ENCODE measurements around the gene KRAS. TPM values are rescaled to one million over a fixed set of nuclear protein-coding genes. Genes with fewer than 3 reads are reported as not detected.
A peak's percentile ranks its signal among the peaks of the same experiment; 100 is the strongest.

KRAS gene
- total and polyA plus RNA-seq, 2 of the 13 experiments (the other 11 are each of a cell fraction or from before 2014, with no cell fraction given) = 6.5 to 9.8 TPM

DNA sequence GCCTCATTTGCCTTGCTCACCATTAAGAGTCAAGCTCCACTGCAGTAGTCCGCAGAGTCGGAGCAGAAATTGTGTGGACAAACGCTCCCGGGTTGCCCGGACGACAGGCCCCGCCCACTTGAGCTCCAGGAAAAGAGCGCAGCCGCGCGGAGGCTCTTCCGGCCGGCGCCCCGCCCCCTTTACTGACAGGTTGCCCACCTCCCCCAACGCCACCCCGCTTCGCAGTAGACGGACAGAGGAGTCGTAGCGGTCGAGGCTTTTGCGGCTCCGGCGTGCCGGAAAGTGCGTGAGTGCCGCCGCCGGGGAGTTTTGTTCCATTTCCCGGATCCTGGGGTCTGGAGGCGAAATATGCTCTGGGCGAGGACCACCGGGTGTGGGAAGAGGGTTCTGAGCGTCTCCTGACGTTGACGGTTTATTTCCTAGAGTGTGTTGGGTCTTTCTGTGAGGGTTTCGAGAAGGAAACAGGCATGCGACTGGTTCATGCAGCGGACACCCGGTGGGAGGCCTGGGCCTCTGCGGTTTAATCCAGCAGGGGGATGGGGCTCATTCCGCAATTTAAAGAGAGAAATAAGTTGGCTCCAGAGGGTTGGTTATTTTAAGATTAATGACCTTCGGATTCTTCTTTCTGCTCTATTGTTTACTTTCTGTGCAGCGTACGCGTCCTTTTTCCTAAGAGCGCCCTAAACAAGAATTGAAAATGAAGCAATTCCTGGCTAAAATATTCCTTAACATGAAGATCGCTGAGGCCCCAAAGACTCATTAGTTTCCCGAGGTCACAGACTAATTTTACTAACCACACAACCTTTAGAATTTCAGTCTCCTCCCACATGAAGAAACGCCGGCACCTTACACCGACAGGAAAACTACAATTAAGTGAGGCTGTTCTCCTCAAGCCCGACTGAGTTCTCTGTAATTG lies 55.4 kb downstream of the KRAS start, which contains the start of the genes DNAI7 and ETFRF1 (continued):
- TF ChIP-seq ZNF746 (CRISPR knock-in tag; IDR thresholded peaks at IDR 0.05) (no peak), AGO1 (IDR thresholded peaks at IDR 0.05; ENCODE audit: low read depth, low read length, poor library complexity, severe bottlenecking) (peak; percentile 48), ARNT2 (CRISPR knock-in tag; IDR thresholded peaks at IDR 0.05; ENCODE audit: low read depth) (peak; percentile 82), ZNF703 (CRISPR knock-in tag; IDR thresholded peaks at IDR 0.05; ENCODE audit: borderline replicate concordance) (no peak), ZBTB3 (CRISPR knock-in tag; IDR thresholded peaks at IDR 0.05; ENCODE audit: borderline replicate concordance, low read depth) (no peak), ZNF766 (CRISPR knock-in tag; IDR thresholded peaks at IDR 0.05; ENCODE audit: borderline replicate concordance) (0 out of 2 replicates have a peak, but pooled peaks have one; percentile 29), ZNF816 (CRISPR knock-in tag; IDR thresholded peaks at IDR 0.05; ENCODE audit: borderline replicate concordance) (no peak), ZNF256 (CRISPR knock-in tag; conservative IDR thresholded peaks at IDR 0.05) (no peak), ZNF460 (CRISPR knock-in tag; IDR thresholded peaks at IDR 0.05; ENCODE audit: borderline replicate concordance) (no peak), POLR2AphosphoS5 (IDR thresholded peaks at IDR 0.05; ENCODE audit: low read depth, low read length) (peak; percentile 88), ZNF331 (CRISPR knock-in tag; IDR thresholded peaks at IDR 0.05) (peak; percentile 52; the same call in 1 of the 2 replicates), ZNF724P (CRISPR knock-in tag; IDR thresholded peaks at IDR 0.05; ENCODE audit: borderline replicate concordance) (no peak), ZNF282 (IDR thresholded peaks at IDR 0.05; ENCODE audit: partially characterized antibody) (no peak), ZFP36L1 (CRISPR knock-in tag; IDR thresholded peaks at IDR 0.05) (no peak; the same call in 1 of the 2 replicates), GZF1 (CRISPR knock-in tag; IDR thresholded peaks at IDR 0.05) (peak; percentile 38; the same call in 1 of the 2 replicates), ERF (CRISPR knock-in tag; IDR thresholded peaks at IDR 0.05) (peak; percentile 64; the same call in 1 of the 2 replicates), DRAP1 (CRISPR knock-in tag; IDR thresholded peaks at IDR 0.05) (peak; percentile 77), SATB2 (CRISPR knock-in tag; IDR thresholded peaks at IDR 0.05) (no peak), IKZF4 (CRISPR knock-in tag; IDR thresholded peaks at IDR 0.05; ENCODE audit: borderline replicate concordance, low read depth, not compliant biosample characterization) (peak; percentile 36), RARA (CRISPR knock-in tag; IDR thresholded peaks at IDR 0.05) (peak; percentile 6; the same call in 1 of the 2 replicates), BCL6 (CRISPR knock-in tag; IDR thresholded peaks at IDR 0.05) (peak; percentile 45; the same call in 1 of the 2 replicates), PRPF4 (IDR thresholded peaks at IDR 0.05; ENCODE audit: low read depth, low read length, poor library complexity, severe bottlenecking) (no peak), CBFB (CRISPR knock-in tag; IDR thresholded peaks at IDR 0.05) (peak; percentile 39; the same call in 1 of the 2 replicates), ZNF264 (CRISPR knock-in tag; IDR thresholded peaks at IDR 0.05) (no peak), TGIF2 (CRISPR knock-in tag; IDR thresholded peaks at IDR 0.05) (peak; percentile 59; the same call in 1 of the 2 replicates)
- TF ChIP-seq, protein P1, sequence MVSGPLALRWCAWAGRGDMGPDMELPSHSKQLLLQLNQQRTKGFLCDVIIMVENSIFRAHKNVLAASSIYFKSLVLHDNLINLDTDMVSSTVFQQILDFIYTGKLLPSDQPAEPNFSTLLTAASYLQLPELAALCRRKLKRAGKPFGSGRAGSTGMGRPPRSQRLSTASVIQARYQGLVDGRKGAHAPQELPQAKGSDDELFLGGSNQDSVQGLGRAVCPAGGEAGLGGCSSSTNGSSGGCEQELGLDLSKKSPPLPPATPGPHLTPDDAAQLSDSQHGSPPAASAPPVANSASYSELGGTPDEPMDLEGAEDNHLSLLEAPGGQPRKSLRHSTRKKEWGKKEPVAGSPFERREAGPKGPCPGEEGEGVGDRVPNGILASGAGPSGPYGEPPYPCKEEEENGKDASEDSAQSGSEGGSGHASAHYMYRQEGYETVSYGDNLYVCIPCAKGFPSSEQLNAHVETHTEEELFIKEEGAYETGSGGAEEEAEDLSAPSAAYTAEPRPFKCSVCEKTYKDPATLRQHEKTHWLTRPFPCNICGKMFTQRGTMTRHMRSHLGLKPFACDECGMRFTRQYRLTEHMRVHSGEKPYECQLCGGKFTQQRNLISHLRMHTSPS (CRISPR knock-in tag; IDR thresholded peaks at IDR 0.05; ENCODE audit: low read depth) = no peak
- TF ChIP-seq, protein P2, sequence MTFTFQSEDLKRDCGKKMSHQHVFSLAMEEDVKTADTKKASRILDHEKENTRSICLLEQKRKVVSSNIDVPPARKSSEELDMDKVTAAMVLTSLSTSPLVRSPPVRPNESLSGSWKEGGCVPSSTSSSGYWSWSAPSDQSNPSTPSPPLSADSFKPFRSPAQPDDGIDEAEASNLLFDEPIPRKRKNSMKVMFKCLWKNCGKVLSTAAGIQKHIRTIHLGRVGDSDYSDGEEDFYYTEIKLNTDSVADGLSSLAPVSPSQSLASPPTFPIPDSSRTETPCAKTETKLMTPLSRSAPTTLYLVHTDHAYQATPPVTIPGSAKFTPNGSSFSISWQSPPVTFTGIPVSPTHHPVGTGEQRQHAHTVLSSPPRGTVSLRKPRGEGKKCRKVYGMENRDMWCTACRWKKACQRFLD (CRISPR knock-in tag; IDR thresholded peaks at IDR 0.05; ENCODE audit: borderline replicate concordance) = 0 out of 2 replicates have a peak, but pooled peaks have one; percentile 52
